Ectodermal cell (in vitro differentiated cells): ENCODE data around the gene HTATIP2.
A peak's percentile ranks its signal among the peaks of the same experiment; 100 is the strongest.
"Not testable (repeated sequence)": the region's sequence is repeated elsewhere in the genome, so short reads cannot be mapped to it uniquely, and the experiment has no call there.

ENCODE experiments used
- H3K27ac ChIP-seq: 2 replicates; pipeline ENCODE4 v1.7.0; 2013; ENCODE audit warnings: mild to moderate bottlenecking, low read depth, low read length; ENCODE audit not compliant: insufficient read depth, poor library complexity, severe bottlenecking
- H3K27me3 ChIP-seq: 2 replicates; pipeline ENCODE4 v1.7.0; 2013; ENCODE audit warnings: mild to moderate bottlenecking, low read length; ENCODE audit not compliant: insufficient read depth, control insufficient read depth, poor library complexity, severe bottlenecking
- H3K36me3 ChIP-seq: one replicate; pipeline ENCODE4 v1.7.0; 2013; ENCODE audit warnings: low read length; ENCODE audit not compliant: control insufficient read depth, insufficient read depth
- H3K4me1 ChIP-seq: one replicate; pipeline ENCODE4 v1.7.0; 2013; ENCODE audit warnings: low read length; ENCODE audit not compliant: control insufficient read depth, insufficient read depth
- H3K4me3 ChIP-seq: 2 replicates; pipeline ENCODE4 v1.7.0; 2013; ENCODE audit warnings: low read depth, low read length, control low read depth; ENCODE audit not compliant: insufficient read depth
- H3K9me3 ChIP-seq: 2 replicates; pipeline ENCODE4 v1.7.0; 2013; ENCODE audit warnings: mild to moderate bottlenecking, low read length, moderate library complexity; ENCODE audit not compliant: control insufficient read depth
- WGBS, 2 experiments: methylation state at CpG; one replicate each; pipeline ENCODE4 v1.1.7; 2013; ENCODE audit warnings: missing lambda C conversion rate in 2 of 2; 5-methylcytosine and 5-hydroxymethylcytosine counted together

Gene HTATIP2

GRCh38 chr11:20369826-20370225 lies 6.3 kb downstream of the HTATIP2 start:
- no peaks in the 10 kb centered on the region for H3K4me1 ChIP-seq

DNA sequence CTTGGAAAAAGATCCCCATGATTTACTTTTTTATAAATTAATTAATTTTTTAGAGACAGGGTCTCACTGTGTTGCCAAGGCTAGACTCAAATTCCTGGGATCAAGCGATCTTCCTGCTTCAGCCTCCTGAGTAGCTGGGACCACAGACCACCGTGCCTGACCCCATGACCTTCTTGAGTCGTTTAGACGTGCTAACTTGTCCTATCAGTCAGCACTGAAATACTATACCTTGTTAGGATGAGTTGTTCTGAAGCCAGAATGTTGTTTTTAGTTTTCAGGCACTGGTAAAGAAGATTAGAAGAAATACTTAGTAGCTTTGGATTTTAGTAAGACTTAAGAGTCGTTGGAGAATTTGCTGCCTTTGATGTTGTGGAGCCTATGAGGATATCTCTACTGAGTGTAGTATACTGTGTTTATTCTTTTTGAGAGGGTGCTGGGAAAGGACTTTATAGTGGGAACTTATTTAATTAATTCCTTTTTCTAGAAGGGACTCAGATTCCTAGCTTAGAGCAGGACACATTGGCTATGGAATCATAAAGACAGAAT lies 8.6 kb downstream of the HTATIP2 start:
- Histone ChIP-seq H3K36me3 (no peaks in the 10 kb centered on the region), H3K27ac (no peak overlapping the region), H3K9me3 (no peaks in the 10 kb centered on the region), H3K27me3 (no peaks in the 10 kb centered on the region), H3K4me3 (no peak overlapping the region), H3K4me1 (no peaks in the 10 kb centered on the region)
- WGBS, 2 experiments: 86 to 87% methylated on average over 5 of the region's 5 CpGs

More at GRCh38 chr11:20369826-20370225, 6.3 kb downstream of the HTATIP2 start:
- Histone ChIP-seq H3K4me3 (no peak overlapping the region), H3K9me3 (no peaks in the 10 kb centered on the region), H3K27ac (no peak overlapping the region), H3K27me3 (peaks cover 2% of the 10 kb centered on the region), H3K36me3 (no peaks in the 10 kb centered on the region)

GRCh38 chr11:20373147-20373546 lies 9.6 kb downstream of the HTATIP2 start:
- 92 to 95% methylated on average over 13 of the region's 13 CpGs for WGBS, 2 experiments
- no peaks in the 10 kb centered on the region for H3K4me1 ChIP-seq
- H3K27ac ChIP-seq: no peak overlapping the region

DNA sequence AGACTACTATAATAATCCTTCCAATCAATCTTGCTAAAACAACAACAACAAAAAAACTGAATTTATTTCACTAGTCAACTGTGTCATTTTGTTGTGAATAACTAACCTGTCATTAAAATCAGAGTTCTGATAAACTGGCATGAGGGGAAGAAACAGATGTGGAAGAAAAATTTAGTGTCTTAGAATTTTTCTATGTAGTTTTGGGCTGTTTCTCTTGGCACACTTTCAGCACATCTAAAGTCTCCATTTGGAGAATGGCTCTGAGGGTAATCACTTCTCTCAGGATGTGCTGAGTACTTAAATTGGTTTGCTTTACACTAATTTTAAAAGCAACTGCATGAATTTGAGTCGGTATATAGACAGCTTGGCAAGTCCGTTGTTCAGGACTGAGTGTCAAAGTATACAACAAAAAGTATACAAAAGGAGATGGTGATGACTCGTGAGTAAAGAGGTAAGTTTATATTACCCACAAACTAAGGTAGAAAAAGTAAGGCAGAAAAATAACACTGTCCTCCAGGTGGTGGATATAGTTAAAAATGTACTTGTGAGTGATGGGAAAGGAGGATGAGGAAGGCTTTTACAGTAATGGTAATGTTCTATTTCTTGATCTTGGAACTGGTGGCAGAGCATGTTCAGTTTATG lies 10.2 kb downstream of the HTATIP2 start:
- WGBS, 2 experiments: 96 to 98% methylated on average over 3 of the region's 3 CpGs

More at GRCh38 chr11:20373147-20373546, 9.6 kb downstream of the HTATIP2 start:
- H3K4me3 ChIP-seq: no peak overlapping the region
- H3K9me3 ChIP-seq: no peaks in the 10 kb centered on the region
- H3K27me3 ChIP-seq: no peaks in the 10 kb centered on the region
- H3K36me3 ChIP-seq: no peaks in the 10 kb centered on the region

GRCh38 chr11:20374741-20375300 lies 11.3 kb downstream of the HTATIP2 start:
- no peaks in the 10 kb centered on the region for H3K4me1 ChIP-seq
- H3K4me3 ChIP-seq: no peak overlapping the region
- no peak overlapping the region for H3K27ac ChIP-seq
- no peaks in the 10 kb centered on the region for H3K9me3 ChIP-seq
- 94% methylated on average over 8 to 9 of the region's 9 CpGs for WGBS, 2 experiments
- no peaks in the 10 kb centered on the region for H3K36me3 ChIP-seq
- H3K27me3 ChIP-seq: no peaks in the 10 kb centered on the region

More for the DNA sequence above, 10.2 kb downstream of the HTATIP2 start:
- Histone ChIP-seq H3K27me3 (no peaks in the 10 kb centered on the region), H3K9me3 (no peaks in the 10 kb centered on the region), H3K36me3 (no peaks in the 10 kb centered on the region), H3K4me1 (no peaks in the 10 kb centered on the region), H3K4me3 (no peak overlapping the region), H3K27ac (no peak overlapping the region)

- no peak overlapping the region for H3K27ac ChIP-seq
- no peaks in the 10 kb centered on the region for H3K4me1 ChIP-seq
- WGBS, 2 experiments: 91 to 97% methylated on average over 3 of the region's 3 CpGs
- H3K4me3 ChIP-seq: no peak overlapping the region
- H3K9me3 ChIP-seq: no peaks in the 10 kb centered on the region
- H3K27me3 ChIP-seq: no peaks in the 10 kb centered on the region
- H3K36me3 ChIP-seq: no peaks in the 10 kb centered on the region
These were observed 12.7 kb downstream of the HTATIP2 start for GRCh38 chr11:20376162-20376730.

GRCh38 chr11:20385996-20386395 lies 22.5 kb downstream of the HTATIP2 start:
- not testable (repeated sequence) for H3K9me3 ChIP-seq, H3K27ac ChIP-seq, H3K4me3 ChIP-seq, H3K4me1 ChIP-seq, H3K27me3 ChIP-seq, H3K36me3 ChIP-seq
- WGBS, 2 experiments: 81 to 83% methylated on average over 15 of the region's 15 CpGs

- 0% methylated on average over 96 of the region's 96 CpGs for WGBS, 2 experiments
- Histone ChIP-seq H3K4me3 (peak within 1 kb of the TSS; percentile 95), H3K9me3 (no peaks in the 10 kb centered on the region), H3K27ac (peak within 1 kb of the TSS; percentile 84), H3K36me3 (no peaks in the 10 kb centered on the region), H3K4me1 (no peaks in the 10 kb centered on the region), H3K27me3 (no peaks in the 10 kb centered on the region)
These were observed 24.0 kb downstream of the HTATIP2 start, which contains the start of gene PRMT3 for GRCh38 chr11:20387261-20388095. PRMT3 (plus strand) TSS chr11:20387716; CDS start chr11:20387747, 31 bp downstream.

- Histone ChIP-seq H3K9me3 (no peaks in the 10 kb centered on the region), H3K27me3 (no peaks in the 10 kb centered on the region), H3K4me3 (peak overlapping the region; percentile 95), H3K4me1 (no peaks in the 10 kb centered on the region), H3K27ac (peak overlapping the region; percentile 74), H3K36me3 (no peaks in the 10 kb centered on the region)
- 13 to 15% methylated on average over 23 to 24 of the region's 25 CpGs for WGBS, 2 experiments
These were observed 24.9 kb downstream of the HTATIP2 start for GRCh38 chr11:20388096-20389055.
